Astrocyte (in vitro differentiated cells and primary cell): ENCODE results near the gene PDE3A.

ENCODE experiments used
- CTCF ChIP-seq: IDR thresholded peaks from 2 replicates; pipeline ENCODE4 v1.5.1; 2011; ENCODE audit warnings: low read depth, mild to moderate bottlenecking, inconsistent platforms, low read length, moderate library complexity; ENCODE audit not compliant: insufficient read depth
- EZH2 ChIP-seq: IDR thresholded peaks from 2 replicates; pipeline ENCODE4 v1.6.1; 2012; ENCODE audit warnings: mild to moderate bottlenecking, low read length, inconsistent platforms; ENCODE audit not compliant: insufficient read depth

DNA sequence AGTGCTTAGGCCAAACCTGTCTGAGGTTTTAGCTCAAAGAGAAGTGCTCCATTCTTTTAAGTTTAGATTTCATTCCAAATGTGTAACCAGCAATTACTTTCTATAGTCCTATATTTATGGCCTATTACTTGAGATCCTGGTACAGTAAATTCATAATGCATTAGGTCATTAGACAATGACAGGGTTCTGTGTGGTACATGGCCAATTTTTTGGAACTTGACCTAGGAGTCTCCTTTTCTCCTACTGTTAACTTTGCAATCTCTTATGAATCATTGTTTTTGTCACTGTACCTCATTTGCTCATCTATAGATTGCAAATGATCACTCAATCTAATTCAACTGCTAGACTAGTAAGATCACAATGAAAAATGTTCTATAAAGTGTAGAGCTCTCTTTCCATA is 136.7 kb downstream of the PDE3A start:
- TF ChIP-seq CTCF (no peak), EZH2 (no peak)
